Islet precursor cell (in vitro differentiated cells): ENCODE measurements around the gene TAS2R43.
"Not testable (repeated sequence)": the region's sequence is repeated elsewhere in the genome, so short reads cannot be mapped to it uniquely, and the experiment has no call there.

ENCODE experiments used
- DNase-seq: peaks from one replicate; pipeline ENCODE4 v3.0.0-alpha.2; 2018

The TAS2R43 gene

DNA sequence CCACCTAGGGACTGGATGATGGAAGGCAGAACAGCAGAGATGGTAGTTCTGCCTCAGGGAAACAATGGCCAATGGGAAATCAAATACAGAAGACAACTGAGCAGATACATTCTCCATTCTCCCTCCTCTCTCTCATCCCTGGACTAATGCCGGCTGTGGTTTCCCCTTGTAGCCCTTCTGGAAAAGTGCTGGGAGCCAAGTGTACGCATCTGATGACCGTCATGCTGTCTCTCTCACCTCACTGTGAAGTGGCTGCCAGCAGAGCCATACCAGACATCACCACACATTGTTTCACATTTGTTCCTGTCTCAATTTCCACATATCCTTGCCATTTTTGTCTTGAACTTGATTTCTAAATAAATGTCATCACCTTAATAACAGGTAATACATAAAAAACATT lies 33.1 kb downstream of the TAS2R43 start:
- DNase-seq, result no peak

- DNase-seq, result no peak
Observed at GRCh38 chr12:11055306-11055705, 36.8 kb downstream of the TAS2R43 start.

- not testable (repeated sequence) for DNase-seq
Observed at GRCh38 chr12:11049806-11050531, 42.1 kb downstream of the TAS2R43 start.

DNA sequence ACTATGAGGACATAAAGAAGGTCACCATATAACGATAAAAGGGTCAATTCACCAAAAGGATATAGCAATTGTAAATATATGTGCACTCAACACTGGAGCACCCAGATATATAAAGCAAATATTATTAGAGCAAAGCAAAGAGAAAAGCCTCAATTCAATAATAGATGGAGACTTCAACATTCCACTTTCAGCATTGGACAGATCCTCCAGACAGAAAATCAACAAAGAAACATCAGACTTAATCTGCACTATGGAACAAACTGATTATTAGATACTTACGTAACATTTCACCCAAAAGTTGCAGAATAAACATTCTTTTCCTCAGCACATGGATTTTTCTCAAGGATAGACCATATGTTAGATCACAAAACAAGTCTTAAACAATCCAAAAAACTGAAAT lies 50.7 kb downstream of the TAS2R43 start:
- DNase-seq, result not testable (repeated sequence)
